NCI-H1105 (cell line): ENCODE results near the gene LIX1.
"Not testable (repeated sequence)": the region's sequence is repeated elsewhere in the genome, so short reads cannot be mapped to it uniquely, and the experiment has no call there.

Experiments
- DNase-seq: peaks from one replicate; lab custom pipeline; 2025; lab: John Stamatoyannopoulos, UW

Gene LIX1

GRCh38 chr5:97102010-97102470, 40.4 kb downstream of the LIX1 start:
- DNase-seq: no peak

GRCh38 chr5:97101189-97101910, 41.1 kb downstream of the LIX1 start:
- no peak for DNase-seq

GRCh38 chr5:97100476-97100875, 41.9 kb downstream of the LIX1 start:
- no peak for DNase-seq

- no peak for DNase-seq
Measured at GRCh38 chr5:97098922-97099321, 43.5 kb downstream of the LIX1 start.

GRCh38 chr5:97097326-97098230, 44.8 kb downstream of the LIX1 start:
- DNase-seq: no peak

GRCh38 chr5:97096846-97097245, 45.6 kb downstream of the LIX1 start:
- DNase-seq: no peak

GRCh38 chr5:97096191-97096590, 46.2 kb downstream of the LIX1 start:
- DNase-seq: no peak

- DNase-seq: no peak
Measured at GRCh38 chr5:97095318-97095732, 47.1 kb downstream of the LIX1 start.

- no peak for DNase-seq
Measured at GRCh38 chr5:97094579-97095317, 47.7 kb downstream of the LIX1 start.

- no peak for DNase-seq
Measured at GRCh38 chr5:97093193-97093592, 49.2 kb downstream of the LIX1 start.

GRCh38 chr5:97090944-97091343, 51.5 kb downstream of the LIX1 start:
- DNase-seq: no peak

- no peak for DNase-seq
Measured at GRCh38 chr5:97089149-97089801, 53.1 kb downstream of the LIX1 start.

GRCh38 chr5:97088774-97089148, 53.6 kb downstream of the LIX1 start:
- DNase-seq: no peak

GRCh38 chr5:97087138-97087537, 55.3 kb downstream of the LIX1 start:
- no peak for DNase-seq

GRCh38 chr5:97085459-97086181, 56.8 kb downstream of the LIX1 start:
- no peak for DNase-seq

- not testable (repeated sequence) for DNase-seq
Measured at GRCh38 chr5:97084782-97085458, 57.5 kb downstream of the LIX1 start.

GRCh38 chr5:97078958-97079743, 63.3 kb downstream of the LIX1 start:
- DNase-seq: no peak

- no peak for DNase-seq
Measured at GRCh38 chr5:97077246-97077645, 65.2 kb downstream of the LIX1 start.

GRCh38 chr5:97076098-97076497, 66.3 kb downstream of the LIX1 start:
- no peak for DNase-seq

GRCh38 chr5:97075649-97076048, 66.8 kb downstream of the LIX1 start:
- DNase-seq: no peak
